Left renal cortex interstitium (tissue), 4 donors: ENCODE measurements around the gene CUX1. TPM values are rescaled to one million over a fixed set of nuclear protein-coding genes. Genes with fewer than 3 reads are reported as not detected.

Experiments used
- DNase-seq, 4 donors: peaks; one replicate each; pipeline ENCODE4 v3.0.0-alpha.2; 2013; ENCODE audit warnings: low read depth in 4 of 4, low spot score in 2 of 4, missing footprints in 1 of 4
- polyA plus RNA-seq, 4 donors: library from polyadenylated mRNA; unstranded; fragments of 120-200 nt; gene quantifications; one replicate each; pipeline ENCODE4 v1.2.1, GENCODE V29; 2013; ENCODE audit not compliant: insufficient read length in 4 of 4

Gene CUX1
- polyA plus RNA-seq, 4 donors: 79.2 to 99.7 (median 90.6) TPM

DNA sequence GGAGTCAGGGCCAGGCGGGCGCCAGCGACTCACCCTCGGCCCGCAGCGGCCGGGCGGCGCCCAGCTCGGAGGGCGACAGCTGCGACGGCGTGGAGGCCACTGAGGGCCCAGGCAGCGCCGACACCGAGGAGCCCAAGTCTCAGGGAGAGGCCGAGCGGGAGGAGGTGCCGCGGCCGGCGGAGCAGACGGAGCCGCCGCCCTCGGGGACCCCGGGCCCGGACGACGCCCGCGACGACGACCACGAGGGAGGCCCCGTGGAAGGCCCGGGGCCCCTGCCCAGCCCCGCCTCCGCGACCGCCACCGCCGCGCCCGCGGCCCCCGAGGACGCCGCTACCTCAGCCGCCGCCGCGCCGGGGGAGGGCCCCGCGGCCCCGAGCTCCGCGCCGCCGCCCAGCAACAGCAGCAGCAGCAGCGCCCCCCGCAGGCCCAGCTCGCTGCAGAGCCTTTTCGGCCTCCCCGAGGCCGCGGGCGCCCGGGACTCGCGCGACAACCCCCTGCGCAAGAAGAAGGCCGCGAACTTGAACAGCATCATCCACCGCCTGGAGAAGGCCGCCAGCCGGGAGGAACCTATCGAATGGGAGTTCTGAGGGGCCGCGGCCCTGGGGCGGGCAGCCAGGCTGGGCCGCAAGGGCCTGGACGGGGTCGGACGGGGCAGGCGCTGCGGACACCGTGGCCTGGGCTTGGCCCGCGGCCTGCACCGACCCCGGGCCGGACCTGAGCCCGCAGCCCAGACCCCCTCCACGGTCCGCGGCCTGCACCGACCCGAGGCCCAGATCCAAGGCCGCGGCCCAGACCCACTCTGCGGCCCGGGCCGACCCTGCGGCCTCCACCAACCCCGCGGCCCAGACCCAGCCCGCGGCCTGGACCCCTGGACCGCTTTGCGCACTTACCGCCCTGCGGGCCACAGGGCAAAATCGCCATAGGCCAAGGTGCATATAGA lies 431.3 kb downstream of the CUX1 start:
- DNase-seq: no peak

DNA sequence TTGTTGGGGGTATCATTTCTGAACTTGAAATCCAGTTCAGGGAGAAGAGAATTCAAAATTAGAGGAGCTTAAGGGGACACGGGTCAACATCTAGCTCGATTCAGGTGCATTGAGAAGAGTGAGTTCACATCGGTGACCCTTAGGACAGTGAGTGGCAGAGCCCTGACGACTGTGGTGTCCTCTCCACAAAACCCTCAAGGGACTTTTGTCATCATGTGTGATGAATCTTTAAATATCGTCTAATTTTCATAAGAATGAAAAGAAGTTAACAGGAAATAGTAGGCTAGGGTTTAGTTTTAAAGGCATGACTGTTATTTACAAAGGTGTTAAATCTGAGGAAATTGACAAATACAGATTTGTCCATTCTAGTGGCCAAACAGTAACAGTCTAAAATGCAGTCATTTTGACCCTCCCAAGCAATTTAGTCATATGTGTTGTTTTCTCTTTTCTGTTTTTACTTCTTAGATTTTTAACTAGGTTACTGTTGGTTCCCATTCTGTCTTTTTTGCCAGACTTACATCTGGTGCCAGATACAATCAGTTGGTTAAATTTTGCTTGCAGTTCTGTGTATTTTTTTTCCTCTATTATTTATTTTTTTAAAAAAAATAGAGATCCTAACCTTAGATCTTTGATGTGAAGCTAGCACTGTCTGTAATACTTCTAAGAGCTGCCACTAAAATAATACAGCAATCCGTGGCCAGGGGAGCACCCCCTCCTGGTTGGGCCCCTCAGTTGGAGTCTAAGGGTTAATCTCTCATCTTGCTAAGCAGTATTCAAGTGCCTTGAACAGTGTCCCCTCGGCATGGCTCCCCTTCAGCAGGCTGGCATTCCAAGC lies 434.3 kb downstream of the CUX1 start:
- DNase-seq: no peak

DNA sequence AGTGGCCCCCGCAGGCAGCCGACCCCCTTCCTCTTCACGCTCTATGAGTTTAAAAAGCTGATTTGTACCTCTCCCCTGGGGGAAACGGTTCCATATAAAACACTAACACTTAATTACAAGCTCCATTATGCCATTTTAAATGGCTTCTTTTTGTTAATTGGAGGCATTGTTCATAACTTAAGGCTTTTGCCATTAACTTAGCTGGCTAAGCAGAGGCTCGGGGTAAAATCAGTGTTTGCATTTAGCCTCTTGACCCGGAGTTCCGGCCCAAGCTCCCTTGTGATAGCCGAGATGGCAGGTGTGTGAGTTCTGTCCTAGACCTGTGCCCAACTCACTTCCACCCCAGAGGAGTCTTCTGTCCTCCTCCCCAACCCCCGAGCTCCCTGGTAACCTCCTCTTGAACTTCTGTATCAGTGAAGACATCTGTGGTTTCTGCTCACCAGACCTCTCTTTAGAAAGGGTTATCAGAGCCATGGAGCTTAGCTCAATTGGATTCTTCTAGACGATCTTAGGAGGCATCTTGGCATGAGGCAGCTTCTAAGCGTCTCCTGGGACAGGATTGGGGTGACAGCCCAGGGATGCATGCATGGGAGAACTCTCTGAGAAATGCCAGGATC lies 435.0 kb downstream of the CUX1 start:
- DNase-seq: no peak

GRCh38 chr7:102253066-102253972 lies 435.9 kb downstream of the CUX1 start:
- DNase-seq: no peak

DNA sequence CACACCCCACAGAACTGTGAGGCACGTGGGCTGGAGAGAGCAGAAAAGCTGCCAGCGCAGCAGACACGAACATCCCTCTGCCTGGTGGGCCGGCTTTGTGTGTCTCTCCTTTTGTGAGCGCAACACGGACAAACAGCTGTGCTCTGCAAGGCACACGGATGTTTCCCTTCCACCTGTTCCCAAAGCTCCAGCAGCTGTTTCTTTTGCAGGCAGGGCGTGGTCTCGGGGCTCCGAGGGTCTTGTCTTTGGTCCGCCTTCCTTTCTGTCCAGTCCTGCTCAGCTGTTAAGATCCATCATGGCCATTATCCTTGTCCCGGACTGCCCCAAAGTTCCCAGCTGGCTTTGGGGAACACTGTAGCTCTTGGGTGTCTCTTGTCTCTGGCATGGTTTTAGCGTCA lies 436.5 kb downstream of the CUX1 start:
- DNase-seq: no peak

DNA sequence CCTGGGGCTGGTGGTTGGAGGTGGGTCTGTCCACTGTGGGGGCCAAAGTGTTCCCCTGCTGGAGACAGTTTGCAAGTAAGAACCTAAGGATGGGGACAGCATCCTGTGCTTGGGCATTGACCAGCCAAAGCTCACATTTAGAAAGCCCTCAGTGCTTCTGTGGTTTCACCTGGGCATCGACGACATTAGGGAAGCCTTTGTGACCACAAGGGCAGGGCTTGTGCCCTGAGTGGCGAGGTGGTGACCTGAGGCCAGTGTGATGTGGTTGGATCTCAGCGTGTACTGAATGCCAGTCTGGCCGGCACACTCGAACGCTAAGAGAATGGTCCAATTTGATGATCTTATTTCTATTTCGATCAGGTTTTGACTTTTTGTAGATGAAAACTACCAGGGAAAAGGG lies 437.1 kb downstream of the CUX1 start:
- DNase-seq: no peak

- DNase-seq: no peak
These were observed 438.1 kb downstream of the CUX1 start for GRCh38 chr7:102255501-102255900.

- DNase-seq: no peak
These were observed 438.5 kb downstream of the CUX1 start for GRCh38 chr7:102255916-102256315.

DNA sequence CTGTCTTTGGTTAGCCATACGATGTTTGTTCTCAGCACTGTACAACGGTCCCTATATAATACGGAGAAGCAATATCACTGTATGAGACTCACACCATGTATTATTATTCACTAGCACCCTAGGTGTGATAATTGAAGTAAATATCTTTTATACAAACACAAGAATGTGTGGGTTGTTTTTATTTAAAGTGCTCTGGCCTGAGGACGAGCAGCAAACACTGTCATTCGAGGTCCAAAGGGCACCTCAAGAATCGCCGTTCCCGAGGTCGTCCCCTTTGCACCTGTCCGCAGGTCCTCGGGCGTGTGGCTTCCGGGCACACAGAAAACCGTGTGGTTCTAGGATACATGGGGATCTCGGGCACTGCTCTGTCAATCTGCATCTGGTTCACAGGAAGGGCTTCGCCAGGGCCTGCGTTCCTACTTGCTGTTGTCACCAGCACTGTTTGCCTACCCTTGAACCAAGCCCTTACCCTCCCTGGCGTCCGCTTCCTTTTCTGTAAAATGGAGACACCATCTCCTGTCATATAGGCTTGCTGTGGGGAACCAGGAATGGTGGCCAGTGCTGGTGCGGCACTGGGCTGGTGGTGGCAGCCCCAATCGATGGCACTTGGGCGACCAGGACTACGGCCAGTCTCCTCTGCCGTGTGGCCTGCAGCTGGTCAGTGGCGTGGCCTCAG lies 440.8 kb downstream of the CUX1 start:
- DNase-seq: no peak

DNA sequence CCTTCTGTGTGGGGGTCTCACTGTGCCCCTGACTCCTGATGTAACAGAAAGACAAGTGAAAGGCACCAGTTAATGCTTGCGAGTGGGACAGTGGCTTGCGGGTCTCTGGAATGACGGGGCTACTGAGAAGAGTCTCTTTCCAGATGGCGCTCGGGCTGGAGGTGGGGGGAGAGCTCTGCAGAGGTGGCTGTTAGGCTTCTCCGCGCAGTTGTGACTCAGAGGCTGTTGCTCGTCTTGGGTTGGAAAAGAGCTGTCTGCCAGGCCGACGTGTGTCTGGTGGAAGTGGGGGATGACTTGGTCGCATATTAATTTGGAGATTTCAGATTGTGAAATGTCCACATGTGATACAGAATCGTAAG lies 441.3 kb downstream of the CUX1 start:
- no peak for DNase-seq

GRCh38 chr7:102260856-102261255 lies 443.4 kb downstream of the CUX1 start:
- no peak for DNase-seq

- DNase-seq: no peak
These were observed 444.0 kb downstream of the CUX1 start for GRCh38 chr7:102261451-102261850.

- DNase-seq: no peak
These were observed 445.1 kb downstream of the CUX1 start for GRCh38 chr7:102262546-102262945.

GRCh38 chr7:102264367-102264891 lies 447.0 kb downstream of the CUX1 start:
- DNase-seq: no peak

DNA sequence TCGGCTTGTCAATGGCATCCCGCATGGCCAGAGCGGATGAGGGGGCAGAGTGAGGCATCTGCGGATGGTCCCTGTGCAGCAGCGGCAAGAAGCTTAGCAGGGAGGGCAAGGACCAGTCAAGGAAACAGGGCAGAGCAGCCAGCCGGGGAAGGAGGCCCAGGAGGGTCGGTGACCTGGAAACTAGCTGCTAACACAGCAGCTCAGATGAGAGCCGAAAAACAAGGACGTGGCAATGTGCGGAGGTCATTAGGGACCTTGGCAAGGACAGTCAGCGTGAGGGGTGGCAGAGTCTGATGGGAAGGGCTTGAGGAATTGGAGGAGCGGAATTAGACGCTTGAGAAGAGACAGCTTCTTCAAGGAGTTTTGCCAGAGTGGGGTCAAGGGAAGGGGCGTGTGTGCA lies 449.1 kb downstream of the CUX1 start:
- no peak for DNase-seq

DNA sequence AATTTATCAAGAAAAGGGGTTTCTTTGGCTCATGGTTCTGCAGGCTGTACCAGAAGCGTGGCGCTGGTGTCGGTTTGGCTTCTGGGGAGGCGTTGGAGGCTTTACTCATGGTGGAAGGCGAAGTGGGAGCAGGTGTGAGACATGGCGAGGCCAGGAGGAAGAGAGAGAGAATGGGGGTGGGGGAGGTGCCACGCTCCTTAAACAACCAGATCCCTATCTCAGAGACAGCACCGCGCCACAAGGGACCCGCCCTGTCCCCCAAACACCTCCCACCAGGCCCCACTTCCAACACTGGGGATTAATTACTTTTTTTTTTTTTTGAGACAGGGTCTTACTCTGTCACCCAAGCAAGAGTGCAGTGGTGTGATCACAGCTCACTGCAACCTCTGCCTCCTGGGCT lies 451.2 kb downstream of the CUX1 start:
- DNase-seq: no peak

DNA sequence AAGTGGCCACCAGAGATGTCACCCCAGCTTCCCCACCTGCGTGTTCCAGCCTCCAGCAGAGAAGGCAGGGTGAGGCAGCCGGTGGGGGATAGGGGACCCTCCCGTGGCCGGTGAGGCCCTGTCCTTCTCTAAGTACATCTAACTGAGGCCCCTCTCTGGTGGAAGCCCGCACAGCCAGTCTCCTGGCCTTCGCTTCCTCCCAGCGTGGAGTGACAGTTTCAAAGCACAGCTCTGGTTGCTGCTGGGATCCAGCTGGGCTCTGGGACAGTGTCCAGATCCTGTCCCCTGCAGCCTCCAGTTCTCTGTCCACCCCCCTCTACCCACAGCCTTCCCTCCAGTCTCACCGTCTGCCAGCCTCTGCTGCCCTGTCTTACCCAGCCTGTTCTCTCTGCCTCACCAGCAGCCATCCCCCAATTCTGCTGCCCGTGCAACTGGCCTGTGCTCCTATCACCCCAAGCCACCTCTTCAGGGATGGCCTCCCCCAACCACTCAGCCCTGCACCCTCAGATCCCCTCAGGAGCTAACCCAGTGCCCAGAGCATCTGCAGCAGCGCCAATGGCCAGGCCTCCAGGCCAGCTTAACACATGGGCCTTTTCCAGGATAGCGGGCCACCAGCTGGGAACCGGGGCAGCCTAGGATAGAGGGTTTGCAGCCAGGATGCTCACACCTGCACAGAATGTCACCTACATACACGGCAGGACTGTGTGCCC lies 452.9 kb downstream of the CUX1 start:
- DNase-seq: no peak

- no peak for DNase-seq
These were observed 453.9 kb downstream of the CUX1 start for GRCh38 chr7:102271158-102271798.
